ENCODE data around the gene RFNG. TPM values are rescaled to one million over a fixed set of nuclear protein-coding genes. Genes with fewer than 3 reads are reported as not detected.
A peak's percentile ranks its signal among the peaks of the same experiment; 100 is the strongest.

The RFNG gene
- total and polyA plus RNA-seq, 2 of the 13 experiments (the other 11 are each of a cell fraction or from before 2014, with no cell fraction given) = 61.4 to 64.0 TPM

DNA sequence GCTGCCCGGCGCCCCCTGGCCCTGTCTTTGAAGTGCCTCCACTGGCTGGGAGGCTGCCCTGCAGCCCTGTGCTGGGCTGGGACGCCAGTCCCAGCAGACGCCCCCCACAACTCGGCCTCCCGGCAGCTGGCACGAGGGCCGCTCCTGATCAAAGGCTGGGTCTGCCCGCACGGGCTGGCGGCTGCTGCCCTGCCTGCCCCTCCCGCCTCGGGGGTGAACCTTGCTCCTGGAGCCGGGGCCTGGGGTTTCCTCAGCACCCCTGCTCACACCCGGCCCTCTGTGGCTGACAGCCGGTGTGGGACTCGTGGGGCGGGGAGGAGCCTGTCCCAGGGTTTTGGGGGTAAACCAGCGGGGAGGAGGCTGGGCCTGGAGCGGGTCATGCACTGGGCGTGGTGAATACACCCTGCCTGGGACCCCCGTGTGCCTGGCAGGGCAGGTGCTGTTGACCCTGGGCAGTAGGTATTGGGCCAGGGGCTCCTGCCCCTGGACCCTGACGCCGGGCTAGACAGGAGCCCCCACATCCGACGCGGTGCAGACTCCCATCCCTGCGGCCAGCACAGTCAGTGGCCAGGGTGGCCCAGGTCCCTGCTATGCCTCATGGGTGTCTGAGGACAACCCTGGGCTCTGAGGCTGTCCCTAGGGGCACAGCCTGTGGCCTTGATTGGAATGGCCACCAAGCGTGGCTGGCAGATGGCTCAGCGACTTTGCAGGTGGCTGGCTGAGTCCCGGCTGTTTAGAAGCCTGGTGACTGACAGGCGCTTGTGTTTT, 50.6 kb downstream of the RFNG start:
- intact Hi-C loops (cut with micrococcal nuclease; ENCODE audit: unreplicated experiment) = loop anchor here (1.0 kb wide), 2 partner anchors 9 to 20 kb away; no protein-coding TSS in a partner anchor
- peaks cover 100% of the 10 kb centered on the region for H3K4me1 ChIP-seq (ENCODE audit: insufficient read depth, low read length)
- ATAC-seq = peak; percentile 74
- H4K20me1 ChIP-seq (ENCODE audit: insufficient read depth, low read length) = no peaks in the 10 kb centered on the region
- no peaks in the 10 kb centered on the region for H3K9me3 ChIP-seq (ENCODE audit: low read length)
- peak overlapping the region; percentile 18 to 61 (median 35); a peak in 4 of 6 replicates for H3K4me3 ChIP-seq (replicated peaks in 1 of 3; ENCODE audit: insufficient read depth in 1 of 3, low read depth in 2 of 3, low read length in 3 of 3)
- H3K36me3 ChIP-seq (replicated peaks in 1 of 2; ENCODE audit: control insufficient read depth in 1 of 2, insufficient read depth in 2 of 2, low read length in 2 of 2) = peaks cover 5 to 8% of the 10 kb centered on the region in 2 experiments; a peak in 4 of 5 replicates
- WGBS (ENCODE audit: low lambda C conversion rate) = under 1% methylated on average over 21 of the region's 32 CpGs
- peak overlapping the region; percentile 86 for H3K4me2 ChIP-seq (ENCODE audit: low read depth, low read length)
- no peak for DNase-seq (ENCODE audit: low spot score)
- peak; percentile 47 for FAIRE-seq
- H3K79me2 ChIP-seq (ENCODE audit: insufficient read depth, low read length) = peaks cover 76% of the 10 kb centered on the region
- CTCF ChIA-PET (ENCODE audit: low intra/inter-chr PET ratio, low total read pairs) = interaction anchor here (0.9 to 2.3 kb wide), 4 partner anchors 9 to 41 kb away, joined by 3 to 25 read pairs (median 8); partner anchors contain the start of genes CENPX, LRRC45 and NOTUM
- no TSS peak for BruUV-seq (replicated peaks)
- H2AFZ ChIP-seq (ENCODE audit: low read length) = no peak overlapping the region
- POLR2A ChIA-PET = interaction anchor here (0.6 to 16.1 kb wide), 9 partner anchors 9 to 195 kb away, joined by 3 to 470 read pairs (median 11); partner anchors contain the start of genes CENPX, LRRC45 and NOTUM
- H3K9ac ChIP-seq (ENCODE audit: insufficient read depth, low read depth, low read length) = peak overlapping the region; percentile 80
- no peaks in the 10 kb centered on the region for H3K27me3 ChIP-seq (ENCODE audit: control insufficient read depth in 1 of 2, insufficient read depth in 2 of 2, low read length in 2 of 2)
- H3K27ac ChIP-seq (ENCODE audit: extremely low read length, insufficient read depth, low read length) = peak overlapping the region; percentile 95
- in situ Hi-C loops (cut with HindIII; ENCODE audit: extremely low pct_ligation_motif_present, low pct_unique_long_range_greater_than_20kb) = no loop called here
- peak; percentile 92; the same call in 1 of the 2 replicates for TF ChIP-seq ZNF83 (CRISPR knock-in tag; IDR thresholded peaks at IDR 0.05; ENCODE audit: borderline replicate concordance)
- TF ChIP-seq REPIN1 (CRISPR knock-in tag; IDR thresholded peaks at IDR 0.05; ENCODE audit: borderline replicate concordance, low read depth) = peak; percentile 96
- TF ChIP-seq XBP1 (CRISPR knock-in tag; IDR thresholded peaks at IDR 0.05) = peak; percentile 31; the same call in 1 of the 2 replicates
- no peak for TF ChIP-seq ZKSCAN1 (IDR thresholded peaks at IDR 0.05; ENCODE audit: low read length)
- 0 out of 2 replicates have a peak, but pooled peaks have one; percentile 78 for TF ChIP-seq MTF1 (CRISPR knock-in tag; IDR thresholded peaks at IDR 0.05)
- TF ChIP-seq FOXC1 (CRISPR knock-in tag; IDR thresholded peaks at IDR 0.05; ENCODE audit: borderline replicate concordance) = no peak
- peak; percentile 78 for TF ChIP-seq ARHGAP35 (CRISPR knock-in tag; IDR thresholded peaks at IDR 0.05; ENCODE audit: borderline replicate concordance)
- TF ChIP-seq RELA (CRISPR knock-in tag; IDR thresholded peaks at IDR 0.05) = 0 out of 2 replicates have a peak, but pooled peaks have one; percentile 24
- peak; percentile 92 for TF ChIP-seq TBX3 (IDR thresholded peaks at IDR 0.05; ENCODE audit: borderline replicate concordance)
- TF ChIP-seq ZNF776 (CRISPR knock-in tag; IDR thresholded peaks at IDR 0.05) = peak; percentile 86
- TF ChIP-seq SYNCRIP (IDR thresholded peaks at IDR 0.05; ENCODE audit: insufficient read depth, low read depth, low read length) = no peak
- no peak for TF ChIP-seq GRHL1 (CRISPR knock-in tag; conservative IDR thresholded peaks at IDR 0.05)
- TF ChIP-seq HIVEP1 (CRISPR knock-in tag; IDR thresholded peaks at IDR 0.05) = peak; percentile 99
- TF ChIP-seq CC2D1A (CRISPR knock-in tag; IDR thresholded peaks at IDR 0.05) = no peak
- no peak; the same call in 1 of the 2 replicates for TF ChIP-seq BCL3 (CRISPR knock-in tag; IDR thresholded peaks at IDR 0.05)
- peak; percentile 94 for TF ChIP-seq MYC (CRISPR knock-in tag; IDR thresholded peaks at IDR 0.05; ENCODE audit: borderline replicate concordance)
- TF ChIP-seq, protein P1, sequence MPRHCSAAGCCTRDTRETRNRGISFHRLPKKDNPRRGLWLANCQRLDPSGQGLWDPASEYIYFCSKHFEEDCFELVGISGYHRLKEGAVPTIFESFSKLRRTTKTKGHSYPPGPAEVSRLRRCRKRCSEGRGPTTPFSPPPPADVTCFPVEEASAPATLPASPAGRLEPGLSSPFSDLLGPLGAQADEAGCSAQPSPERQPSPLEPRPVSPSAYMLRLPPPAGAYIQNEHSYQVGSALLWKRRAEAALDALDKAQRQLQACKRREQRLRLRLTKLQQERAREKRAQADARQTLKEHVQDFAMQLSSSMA (CRISPR knock-in tag; IDR thresholded peaks at IDR 0.05) = peak; percentile 76; the same call in 1 of the 2 replicates
- peak; percentile 92 for TF ChIP-seq CBFB (CRISPR knock-in tag; IDR thresholded peaks at IDR 0.05)
- TF ChIP-seq, protein P2, sequence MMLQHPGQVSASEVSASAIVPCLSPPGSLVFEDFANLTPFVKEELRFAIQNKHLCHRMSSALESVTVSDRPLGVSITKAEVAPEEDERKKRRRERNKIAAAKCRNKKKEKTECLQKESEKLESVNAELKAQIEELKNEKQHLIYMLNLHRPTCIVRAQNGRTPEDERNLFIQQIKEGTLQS (CRISPR knock-in tag; IDR thresholded peaks at IDR 0.05) = peak; percentile 32; the same call in 1 of the 2 replicates
